Activated CD8-positive, alpha-beta memory T cell treated with anti-CD3 and anti-CD28 coated beads for 48 hours (primary cell): Measurements from ENCODE around the gene FKRP.
A peak's percentile ranks its signal among the peaks of the same experiment; 100 is the strongest.
"Not testable (repeated sequence)": the region's sequence is repeated elsewhere in the genome, so short reads cannot be mapped to it uniquely, and the experiment has no call there.

Experiments used
- DNase-seq, 3 experiments: peaks; one replicate each; pipeline ENCODE4 v3.0.0-alpha.2; 2020; ENCODE audit warnings: low read depth in 2 of 3, low spot score in 2 of 3

The FKRP gene

GRCh38 chr19:46759206-46759605 is 13.3 kb downstream of the FKRP start:
- DNase-seq = no peak

- DNase-seq = no peak
Measured at GRCh38 chr19:46759817-46760333, 14.0 kb downstream of the FKRP start.

- no peak for DNase-seq
Measured at GRCh38 chr19:46760363-46760762, 14.5 kb downstream of the FKRP start.

DNA sequence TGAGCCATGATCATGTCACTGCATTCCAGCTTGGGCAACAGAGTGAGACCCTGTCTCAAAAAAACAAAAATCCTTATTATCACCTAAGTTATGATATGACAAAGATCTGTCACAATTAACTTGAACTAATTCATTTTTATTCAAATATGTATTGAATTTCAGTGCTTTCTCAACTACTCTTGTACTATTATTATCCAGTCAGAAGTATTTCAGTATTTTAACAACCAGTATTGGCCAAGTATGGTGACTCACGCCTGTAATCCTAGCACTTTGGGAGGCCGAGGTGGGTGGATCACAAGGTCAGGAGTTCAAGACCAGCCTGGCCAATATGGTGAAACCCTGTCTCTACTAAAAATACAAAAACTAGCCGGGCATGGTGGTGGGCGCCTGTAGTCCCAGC is 15.0 kb downstream of the FKRP start:
- not testable (repeated sequence) for DNase-seq

DNA sequence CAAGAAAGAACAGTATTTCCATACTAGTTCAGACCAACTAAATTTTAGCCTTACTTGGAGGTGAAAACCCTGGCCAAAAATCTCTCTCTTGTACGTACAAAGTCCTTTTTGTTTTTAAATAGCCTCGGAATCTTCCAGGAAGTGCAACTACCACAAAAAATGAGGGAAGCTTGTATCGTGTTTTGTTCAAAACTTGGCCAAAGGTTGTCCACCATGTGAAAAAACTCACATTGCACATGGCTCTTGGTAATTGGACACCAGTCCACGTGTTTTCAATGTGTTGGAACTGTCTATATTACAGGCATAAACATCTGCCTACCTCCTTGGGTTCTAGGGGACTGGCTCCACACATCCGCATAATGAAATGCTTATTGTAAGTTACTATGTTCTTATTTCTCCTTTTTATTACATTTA is 15.6 kb downstream of the FKRP start:
- DNase-seq = no peak

GRCh38 chr19:46762245-46762890 is 16.5 kb downstream of the FKRP start:
- DNase-seq = no peak

- DNase-seq = no peak
Measured at GRCh38 chr19:46764817-46765291, 19.0 kb downstream of the FKRP start.

GRCh38 chr19:46766569-46767317 is 20.9 kb downstream of the FKRP start:
- peak in 1 of 3 experiments; percentile 48 for DNase-seq

DNA sequence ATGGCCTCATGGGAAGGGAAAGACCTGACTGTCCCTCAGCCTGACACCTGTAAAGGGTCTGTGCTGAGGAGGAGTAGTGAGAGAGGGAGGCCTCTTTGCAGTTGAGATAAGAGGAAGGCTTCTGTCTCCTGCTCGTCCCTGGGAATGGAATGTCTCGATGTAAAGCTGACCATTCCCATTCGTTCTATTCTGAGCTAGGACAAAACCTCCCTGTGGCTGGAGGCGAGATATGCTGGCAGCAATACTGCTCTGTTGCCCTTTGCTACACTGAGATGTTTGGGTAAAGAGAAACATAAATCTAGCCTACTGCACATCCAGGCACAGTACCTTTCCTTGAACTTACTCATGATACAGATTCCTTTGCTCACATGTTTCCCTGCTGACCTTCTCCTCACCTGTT is 22.9 kb downstream of the FKRP start:
- DNase-seq = not testable (repeated sequence)

DNA sequence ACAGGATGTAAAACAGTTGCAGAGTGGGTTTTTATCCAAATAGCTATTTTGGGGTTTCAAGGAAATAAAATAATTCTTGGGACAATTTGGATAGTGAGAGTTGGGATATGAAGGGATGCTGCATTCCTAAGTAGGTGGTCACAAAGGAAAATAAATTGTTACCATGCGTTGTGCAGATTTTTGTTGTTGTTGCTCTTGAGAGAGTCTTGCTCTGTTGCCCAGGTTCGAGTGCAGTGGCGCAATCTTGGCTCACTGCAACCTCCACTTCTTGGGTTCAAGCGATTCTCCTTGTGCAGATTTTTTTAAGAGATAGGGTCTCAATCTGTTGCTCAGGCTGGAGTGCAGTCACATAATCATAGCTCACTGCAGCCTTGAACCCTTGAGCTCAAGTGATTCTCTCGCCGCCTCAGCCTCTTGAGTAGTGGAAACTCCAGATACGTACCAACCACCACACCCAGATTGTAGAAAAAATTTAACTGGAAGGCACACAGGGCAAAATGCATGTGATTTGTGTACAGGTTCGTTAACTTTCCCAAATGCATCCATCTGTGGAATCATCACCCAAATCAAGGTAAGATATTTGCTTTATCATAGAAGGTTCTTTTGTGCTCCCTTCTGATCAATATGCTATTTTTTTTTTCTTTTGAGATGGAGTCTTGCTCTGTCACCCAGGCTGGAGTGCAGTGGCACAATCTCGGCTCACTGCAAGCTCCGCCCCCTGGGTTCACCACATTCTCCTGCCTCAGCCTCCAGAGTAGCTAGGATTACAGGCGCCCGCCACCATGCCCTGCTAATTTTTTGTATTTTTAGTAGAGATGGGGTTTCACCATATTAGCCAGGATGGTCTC is 26.5 kb downstream of the FKRP start:
- DNase-seq = no peak

GRCh38 chr19:46773018-46773399 is 27.2 kb downstream of the FKRP start:
- DNase-seq = no peak

DNA sequence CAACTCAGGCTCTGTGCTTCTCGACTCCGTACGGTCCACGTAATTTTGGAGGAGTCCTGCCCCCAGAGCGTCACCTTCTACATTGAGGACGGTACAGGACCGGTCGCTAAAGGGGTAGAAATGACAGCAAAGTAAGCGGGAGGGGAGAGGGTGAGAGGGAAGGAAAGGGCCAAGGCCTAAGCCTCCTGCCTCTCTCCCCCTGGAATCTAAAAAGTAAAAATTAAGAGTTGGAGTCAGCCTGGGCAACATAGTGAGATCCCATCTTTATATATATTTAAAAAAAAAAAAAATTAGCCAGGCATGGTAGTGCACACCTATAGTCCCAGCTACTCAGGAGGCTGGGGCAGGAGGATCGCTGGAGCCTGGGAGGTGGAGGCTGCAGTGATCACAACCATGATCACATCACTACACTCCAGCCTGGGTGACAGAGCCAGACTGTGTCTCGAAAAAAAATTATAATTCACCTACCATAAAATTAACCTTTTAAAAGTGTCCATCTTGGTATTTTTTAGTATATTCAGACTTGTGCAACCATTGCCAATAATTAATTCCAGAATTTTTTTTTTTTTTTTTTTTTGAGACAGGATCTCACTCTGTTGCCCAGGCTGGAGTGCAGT is 29.9 kb downstream of the FKRP start:
- no peak for DNase-seq

DNA sequence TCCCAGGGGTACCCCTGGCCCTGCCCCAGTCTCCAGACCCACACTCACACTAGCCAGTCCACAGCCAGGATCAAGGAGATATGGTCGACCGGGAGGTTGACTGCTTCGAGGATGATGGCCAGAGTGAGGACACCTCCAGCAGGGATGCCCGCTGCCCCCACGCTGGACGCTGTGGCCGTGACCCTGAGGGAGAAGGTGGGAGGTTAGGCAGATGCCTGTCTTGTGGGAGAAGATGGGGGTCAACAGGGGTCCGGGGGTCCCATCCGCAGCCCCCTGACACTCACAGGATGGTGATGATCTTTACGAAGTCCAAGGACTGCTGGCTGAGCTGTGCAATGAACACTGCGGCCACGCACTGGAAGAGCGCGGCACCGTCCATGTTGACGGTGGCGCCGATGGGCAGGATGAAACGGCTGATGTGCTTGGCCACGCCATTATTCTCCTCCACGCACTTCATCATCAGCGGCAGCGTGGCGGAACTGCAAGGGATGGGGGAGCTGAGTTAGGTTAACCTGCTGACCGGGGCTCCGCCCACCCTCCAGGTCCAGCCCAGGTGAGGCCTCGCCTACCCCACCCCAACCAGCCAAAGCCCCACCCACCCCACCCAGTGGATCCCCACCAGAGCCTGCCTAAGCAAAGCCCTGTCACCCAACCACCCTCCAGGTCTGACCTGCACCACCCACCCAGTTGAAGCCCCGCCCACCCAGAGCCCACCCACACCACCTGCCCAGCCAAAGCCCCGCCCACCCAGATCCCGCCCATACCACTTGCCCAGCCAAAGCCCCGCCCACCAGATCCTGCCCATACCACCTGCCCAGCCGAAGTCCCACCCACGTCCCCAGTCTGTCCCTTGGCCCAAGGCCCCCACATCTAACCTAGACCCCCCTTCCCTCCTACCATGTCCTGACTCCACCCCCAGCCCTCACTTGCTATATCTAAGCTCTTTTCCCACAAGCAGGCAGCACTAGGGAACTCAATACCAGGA is 31.4 kb downstream of the FKRP start:
- no peak for DNase-seq

GRCh38 chr19:46777956-46778645 is 32.2 kb downstream of the FKRP start:
- not testable (repeated sequence) for DNase-seq

DNA sequence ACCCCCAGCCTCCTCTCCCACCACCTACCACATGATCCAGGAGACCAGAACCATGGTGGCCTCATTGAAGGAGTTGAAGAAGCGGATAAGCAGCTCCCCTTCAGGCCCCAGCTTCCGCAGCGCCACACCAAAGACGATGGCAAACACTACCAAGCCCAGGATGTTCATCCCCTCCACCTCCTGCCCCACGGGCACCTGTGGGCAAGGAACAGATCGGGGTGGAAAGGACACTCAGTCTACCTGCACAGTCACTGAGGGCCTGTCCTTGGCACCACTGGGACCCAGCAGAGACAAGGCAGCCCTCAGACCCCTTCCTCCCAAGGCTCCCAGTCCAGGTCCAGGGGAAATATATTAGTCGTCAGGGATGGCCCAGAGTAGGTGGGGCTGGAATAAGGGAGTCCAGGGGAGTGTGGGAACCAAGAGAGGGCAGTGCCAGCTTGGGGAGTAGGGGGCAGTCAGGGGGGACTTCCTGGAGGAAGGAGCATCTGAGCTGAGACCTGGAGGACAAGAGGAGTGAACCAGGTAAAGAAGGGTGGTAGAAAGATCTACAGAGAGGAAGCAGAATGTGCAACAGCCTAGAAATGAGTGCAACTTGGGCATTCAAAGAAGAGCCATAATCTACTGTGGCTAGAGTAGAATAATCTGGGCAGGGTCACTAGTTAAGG is 36.6 kb downstream of the FKRP start:
- DNase-seq = no peak

DNA sequence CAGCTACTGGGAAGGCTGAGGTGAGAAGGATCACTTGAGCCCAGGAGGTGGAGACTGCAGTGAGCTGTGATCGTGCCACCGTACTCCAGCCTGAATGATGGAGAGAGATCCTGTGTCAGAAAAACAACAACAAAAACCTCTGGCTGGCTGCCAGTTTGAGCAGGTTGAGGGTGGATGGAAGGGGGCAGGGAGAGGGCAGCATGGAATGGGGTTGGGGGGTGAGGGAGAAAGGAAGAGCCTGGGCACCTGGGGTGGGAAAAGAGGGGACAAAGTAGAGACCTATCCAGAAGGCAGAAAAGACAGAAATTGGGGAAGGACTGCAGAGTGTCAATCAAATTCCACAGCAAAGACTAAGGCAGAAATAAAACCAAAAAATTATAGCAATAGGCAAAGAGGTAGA is 37.8 kb downstream of the FKRP start:
- no peak for DNase-seq

GRCh38 chr19:46784262-46785053 is 38.6 kb downstream of the FKRP start:
- peak; percentile 35 to 49 (median 40) for DNase-seq
